Neural cell (in vitro differentiated cells): Measurements from ENCODE around the gene NR2F1-AS1. TPM values are rescaled to one million over a fixed set of nuclear protein-coding genes. Genes with fewer than 3 reads are reported as not detected.

ENCODE experiments used
- H2AFZ ChIP-seq: fragments of 200-600, 300-800 bp; sonication (generic), shearing (Covaris generic); 2 replicates; pipeline ENCODE4 v1.6.0; 2014; ENCODE audit warnings: low read depth, mild to moderate bottlenecking, antibody characterized with exemption, low read length, moderate library complexity
- H3F3A ChIP-seq: fragments of 200-600 bp; shearing (Covaris generic); 2 replicates; pipeline ENCODE4 v1.6.1; 2016; ENCODE audit warnings: mild to moderate bottlenecking, moderate library complexity, mixed read lengths, antibody characterized with exemption, low read length; ENCODE audit not compliant: insufficient read depth, poor library complexity, severe bottlenecking
- H3K27ac ChIP-seq: fragments of 200-600, 300-800 bp; sonication (generic), shearing (Covaris generic); 2 replicates; pipeline ENCODE4 v1.5.1; 2014; ENCODE audit warnings: mild to moderate bottlenecking, low read length, moderate library complexity
- H3K27me3 ChIP-seq: fragments of 300-800, 200-600 bp; sonication (generic), shearing (Covaris generic); 2 replicates; pipeline ENCODE4 v1.6.0; 2014; ENCODE audit warnings: mild to moderate bottlenecking, low read depth, low read length, moderate library complexity; ENCODE audit not compliant: insufficient read depth
- H3K36me3 ChIP-seq: fragments of 300-800, 200-600 bp; sonication (generic), shearing (Covaris generic); 2 replicates; pipeline ENCODE4 v1.5.1; 2014; ENCODE audit warnings: mild to moderate bottlenecking, antibody characterized with exemption, low read length, moderate library complexity; ENCODE audit not compliant: insufficient read depth
- H3K4me2 ChIP-seq: fragments of 300-800, 200-600 bp; sonication (generic), shearing (Covaris generic); 2 replicates; pipeline ENCODE4 v1.6.0; 2014; ENCODE audit warnings: mild to moderate bottlenecking, low read length
- H3K4me3 ChIP-seq: fragments of 300-800, 200-600 bp; sonication (generic), shearing (Covaris generic); 2 replicates; pipeline ENCODE4 v1.5.1; 2014; ENCODE audit warnings: mild to moderate bottlenecking, low read length, moderate library complexity
- H3K79me2 ChIP-seq: fragments of 200-600 bp; shearing (Covaris generic); replicated peaks from 2 replicates; pipeline ENCODE4 v1.6.0; 2014; ENCODE audit warnings: mild to moderate bottlenecking, low read length, moderate library complexity; ENCODE audit not compliant: insufficient read depth
- H3K9ac ChIP-seq: fragments of 300-800, 200-600 bp; sonication (generic), shearing (Covaris generic); 2 replicates; pipeline ENCODE4 v1.6.1; 2016; ENCODE audit warnings: mild to moderate bottlenecking, low read length, mixed read lengths
- H3K9me2 ChIP-seq: fragments of 200-600 bp; shearing (Covaris generic); 2 replicates; pipeline ENCODE4 v1.6.1; 2016; ENCODE audit warnings: mild to moderate bottlenecking, low read length, mixed read lengths; ENCODE audit not compliant: insufficient read depth
- H3K9me3 ChIP-seq: fragments of 200-600, 300-800 bp; sonication (generic), shearing (Covaris generic); 2 replicates; pipeline ENCODE4 v1.6.1; 2016; ENCODE audit warnings: mild to moderate bottlenecking, mixed run types, low read length, moderate library complexity, mixed read lengths
- H4K20me1 ChIP-seq: fragments of 200-600 bp; shearing (Covaris generic); 2 replicates; pipeline ENCODE4 v1.6.1; 2016; ENCODE audit warnings: mild to moderate bottlenecking, mixed run types; ENCODE audit not compliant: insufficient read depth
- CTCF ChIP-seq: fragments of 450-650 bp; IDR thresholded peaks from 2 replicates; pipeline ENCODE4 v1.5.1; 2014; ENCODE audit warnings: antibody characterized with exemption, mild to moderate bottlenecking, moderate library complexity; ENCODE audit not compliant: poor library complexity, severe bottlenecking
- EP300 ChIP-seq: fragments of 450-650 bp; conservative IDR thresholded peaks from 2 replicates; pipeline ENCODE4 v1.6.1; 2014; ENCODE audit warnings: antibody characterized with exemption, mild to moderate bottlenecking, moderate library complexity; ENCODE audit not compliant: poor library complexity, severe bottlenecking
- EZH2 ChIP-seq: fragments of 200-600, 300-800 bp; shearing (Covaris generic), sonication (generic); IDR thresholded peaks from 2 replicates; pipeline ENCODE4 v1.6.1; 2014; ENCODE audit warnings: antibody characterized with exemption, low read length, borderline replicate concordance, mild to moderate bottlenecking; ENCODE audit not compliant: insufficient read depth, poor library complexity, severe bottlenecking
- MXI1 ChIP-seq: fragments of 450-650 bp; conservative IDR thresholded peaks from 2 replicates; pipeline ENCODE4 v1.6.1; 2014; ENCODE audit warnings: antibody characterized with exemption, mild to moderate bottlenecking; ENCODE audit not compliant: poor library complexity, severe bottlenecking
- POLR2AphosphoS5 ChIP-seq: IDR thresholded peaks from 2 replicates; pipeline ENCODE4 v1.6.1; 2012
- SMC3 ChIP-seq: fragments of 450-650 bp; conservative IDR thresholded peaks from 2 replicates; pipeline ENCODE4 v1.6.1; 2014; ENCODE audit warnings: antibody characterized with exemption, mild to moderate bottlenecking, moderate library complexity; ENCODE audit not compliant: poor library complexity
- TAF1 ChIP-seq: IDR thresholded peaks from 2 replicates; pipeline ENCODE4 v1.6.1; 2012; ENCODE audit warnings: low read depth
- polyA plus RNA-seq: library from polyadenylated mRNA; depleted of rRNA; stranded (reverse); fragments of >200 nt; gene quantifications from 2 replicates; pipeline ENCODE4 v1.2.3, GENCODE V29; 2014
- TF ChIP-seq, protein P1 (sequence below): IDR thresholded peaks from 2 replicates; pipeline ENCODE4 v1.6.1; 2012; ENCODE audit warnings: borderline replicate concordance

NR2F1-AS1 gene
- polyA plus RNA-seq, 1 donor from 2014 or later: 0.24 TPM

- H3K4me3 ChIP-seq: no peak overlapping the region
- H3F3A ChIP-seq: no peaks in the 10 kb centered on the region
- H3K9me3 ChIP-seq: no peaks in the 10 kb centered on the region
- no peak overlapping the region for H3K4me2 ChIP-seq
- TF ChIP-seq POLR2AphosphoS5 (no peak), EP300 (no peak), CTCF (no peak), MXI1 (no peak), SMC3 (no peak), TAF1 (no peak), EZH2 (no peak)
- TF ChIP-seq, protein P1, sequence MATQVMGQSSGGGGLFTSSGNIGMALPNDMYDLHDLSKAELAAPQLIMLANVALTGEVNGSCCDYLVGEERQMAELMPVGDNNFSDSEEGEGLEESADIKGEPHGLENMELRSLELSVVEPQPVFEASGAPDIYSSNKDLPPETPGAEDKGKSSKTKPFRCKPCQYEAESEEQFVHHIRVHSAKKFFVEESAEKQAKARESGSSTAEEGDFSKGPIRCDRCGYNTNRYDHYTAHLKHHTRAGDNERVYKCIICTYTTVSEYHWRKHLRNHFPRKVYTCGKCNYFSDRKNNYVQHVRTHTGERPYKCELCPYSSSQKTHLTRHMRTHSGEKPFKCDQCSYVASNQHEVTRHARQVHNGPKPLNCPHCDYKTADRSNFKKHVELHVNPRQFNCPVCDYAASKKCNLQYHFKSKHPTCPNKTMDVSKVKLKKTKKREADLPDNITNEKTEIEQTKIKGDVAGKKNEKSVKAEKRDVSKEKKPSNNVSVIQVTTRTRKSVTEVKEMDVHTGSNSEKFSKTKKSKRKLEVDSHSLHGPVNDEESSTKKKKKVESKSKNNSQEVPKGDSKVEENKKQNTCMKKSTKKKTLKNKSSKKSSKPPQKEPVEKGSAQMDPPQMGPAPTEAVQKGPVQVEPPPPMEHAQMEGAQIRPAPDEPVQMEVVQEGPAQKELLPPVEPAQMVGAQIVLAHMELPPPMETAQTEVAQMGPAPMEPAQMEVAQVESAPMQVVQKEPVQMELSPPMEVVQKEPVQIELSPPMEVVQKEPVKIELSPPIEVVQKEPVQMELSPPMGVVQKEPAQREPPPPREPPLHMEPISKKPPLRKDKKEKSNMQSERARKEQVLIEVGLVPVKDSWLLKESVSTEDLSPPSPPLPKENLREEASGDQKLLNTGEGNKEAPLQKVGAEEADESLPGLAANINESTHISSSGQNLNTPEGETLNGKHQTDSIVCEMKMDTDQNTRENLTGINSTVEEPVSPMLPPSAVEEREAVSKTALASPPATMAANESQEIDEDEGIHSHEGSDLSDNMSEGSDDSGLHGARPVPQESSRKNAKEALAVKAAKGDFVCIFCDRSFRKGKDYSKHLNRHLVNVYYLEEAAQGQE: no peak
- no peaks in the 10 kb centered on the region for H3K9me2 ChIP-seq
- no peaks in the 10 kb centered on the region for H3K79me2 ChIP-seq
- no peak overlapping the region for H3K9ac ChIP-seq
- no peak overlapping the region for H2AFZ ChIP-seq
- H3K27ac ChIP-seq: no peak overlapping the region
- H3K27me3 ChIP-seq: peaks cover 3% of the 10 kb centered on the region
- H4K20me1 ChIP-seq: no peaks in the 10 kb centered on the region
- no peaks in the 10 kb centered on the region for H3K36me3 ChIP-seq
These were observed 159.6 kb downstream of the NR2F1-AS1 start for GRCh38 chr5:93421468-93421867.

- TF ChIP-seq, protein P1: no peak
- TF ChIP-seq POLR2AphosphoS5: peak; percentile 54
- Histone ChIP-seq H3K9me3 (no peaks in the 10 kb centered on the region), H3K27ac (no peak overlapping the region), H3K27me3 (no peaks in the 10 kb centered on the region), H3K9me2 (no peaks in the 10 kb centered on the region), H3K36me3 (no peaks in the 10 kb centered on the region), H3K4me2 (no peak overlapping the region), H3K79me2 (no peaks in the 10 kb centered on the region), H3F3A (no peaks in the 10 kb centered on the region), H2AFZ (no peak overlapping the region), H4K20me1 (no peaks in the 10 kb centered on the region), H3K9ac (no peak overlapping the region), H3K4me3 (no peak overlapping the region)
These were observed 163.5 kb downstream of the NR2F1-AS1 start for GRCh38 chr5:93417490-93417889.
